LNCaP clone FGC (cell line): ENCODE data around the gene EOMES.

ENCODE experiments used
- DNase-seq: peaks from one replicate; pipeline ENCODE4 v3.0.0-alpha.2; 2011; ENCODE audit warnings: low read depth
- H3K4me3 ChIP-seq: 2 replicates; pipeline ENCODE4 v1.5.1; 2011; ENCODE audit warnings: mild to moderate bottlenecking, low read depth, low read length, control low read depth
- TF ChIP-seq, protein P1 (sequence below): IDR thresholded peaks from 2 replicates; pipeline ENCODE4 v1.5.1; 2012; ENCODE audit warnings: mild to moderate bottlenecking; ENCODE audit not compliant: control insufficient read depth, insufficient read depth; ENCODE audit errors: extremely low read depth

EOMES gene

DNA sequence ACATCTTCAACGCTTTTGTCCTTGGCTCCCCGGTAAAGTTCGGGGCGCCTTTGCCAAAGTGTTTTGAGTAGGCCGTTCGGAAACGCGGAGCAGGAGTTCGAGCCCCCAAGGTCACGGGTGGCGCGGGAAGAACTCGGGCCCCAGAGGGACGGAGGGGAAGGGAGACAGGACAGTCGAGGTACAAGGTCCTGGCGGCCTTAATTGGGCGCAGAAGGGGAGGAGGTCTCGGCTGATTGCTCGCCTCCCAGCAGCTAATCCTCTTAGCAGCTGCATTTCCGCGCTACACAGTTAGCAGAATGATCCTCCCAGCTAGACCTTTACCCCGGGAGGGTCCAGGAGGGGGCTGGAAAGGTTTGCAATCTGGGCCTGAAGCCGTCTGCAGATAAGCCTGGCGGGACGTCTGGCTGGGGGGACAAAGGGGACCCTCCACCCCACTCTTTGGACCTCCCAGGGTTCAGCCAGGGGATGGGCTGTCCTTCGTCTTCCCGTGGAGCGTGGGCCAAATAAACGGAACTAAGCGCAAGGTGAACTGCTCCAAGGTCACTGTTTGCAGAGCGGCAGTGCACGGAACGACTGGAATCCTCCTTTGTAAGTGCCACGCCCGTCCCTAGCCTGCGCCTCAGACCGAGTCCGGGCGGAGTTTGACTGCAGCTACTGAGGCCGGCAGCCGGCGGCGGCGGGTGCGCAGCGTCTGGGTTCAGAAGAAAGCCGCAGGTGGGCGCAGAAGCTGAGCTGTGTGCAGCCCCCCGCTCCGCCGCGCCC is 7.2 kb downstream of the EOMES start:
- H3K4me3 ChIP-seq: no peak overlapping the region
- TF ChIP-seq, protein P1, sequence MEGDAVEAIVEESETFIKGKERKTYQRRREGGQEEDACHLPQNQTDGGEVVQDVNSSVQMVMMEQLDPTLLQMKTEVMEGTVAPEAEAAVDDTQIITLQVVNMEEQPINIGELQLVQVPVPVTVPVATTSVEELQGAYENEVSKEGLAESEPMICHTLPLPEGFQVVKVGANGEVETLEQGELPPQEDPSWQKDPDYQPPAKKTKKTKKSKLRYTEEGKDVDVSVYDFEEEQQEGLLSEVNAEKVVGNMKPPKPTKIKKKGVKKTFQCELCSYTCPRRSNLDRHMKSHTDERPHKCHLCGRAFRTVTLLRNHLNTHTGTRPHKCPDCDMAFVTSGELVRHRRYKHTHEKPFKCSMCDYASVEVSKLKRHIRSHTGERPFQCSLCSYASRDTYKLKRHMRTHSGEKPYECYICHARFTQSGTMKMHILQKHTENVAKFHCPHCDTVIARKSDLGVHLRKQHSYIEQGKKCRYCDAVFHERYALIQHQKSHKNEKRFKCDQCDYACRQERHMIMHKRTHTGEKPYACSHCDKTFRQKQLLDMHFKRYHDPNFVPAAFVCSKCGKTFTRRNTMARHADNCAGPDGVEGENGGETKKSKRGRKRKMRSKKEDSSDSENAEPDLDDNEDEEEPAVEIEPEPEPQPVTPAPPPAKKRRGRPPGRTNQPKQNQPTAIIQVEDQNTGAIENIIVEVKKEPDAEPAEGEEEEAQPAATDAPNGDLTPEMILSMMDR: no peak
- DNase-seq: no peak

DNA sequence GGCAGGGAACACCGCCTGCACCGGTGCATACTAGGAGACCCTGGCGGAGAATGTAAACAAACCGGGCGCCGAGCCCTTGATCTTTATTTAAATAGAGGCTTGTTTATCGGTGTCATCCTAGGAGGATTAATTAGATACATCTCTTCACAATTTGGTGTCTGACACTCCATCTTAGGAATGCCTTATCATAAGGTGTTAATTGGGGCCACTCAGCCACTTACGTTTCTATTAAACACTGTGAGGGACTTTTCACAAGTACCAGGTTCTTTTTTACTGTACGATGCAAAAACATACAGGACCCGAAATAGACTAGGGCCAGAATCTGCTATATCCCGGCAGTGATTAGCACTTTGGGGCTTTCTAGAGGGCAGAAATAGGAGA is 8.0 kb downstream of the EOMES start:
- TF ChIP-seq, protein P1: no peak

DNA sequence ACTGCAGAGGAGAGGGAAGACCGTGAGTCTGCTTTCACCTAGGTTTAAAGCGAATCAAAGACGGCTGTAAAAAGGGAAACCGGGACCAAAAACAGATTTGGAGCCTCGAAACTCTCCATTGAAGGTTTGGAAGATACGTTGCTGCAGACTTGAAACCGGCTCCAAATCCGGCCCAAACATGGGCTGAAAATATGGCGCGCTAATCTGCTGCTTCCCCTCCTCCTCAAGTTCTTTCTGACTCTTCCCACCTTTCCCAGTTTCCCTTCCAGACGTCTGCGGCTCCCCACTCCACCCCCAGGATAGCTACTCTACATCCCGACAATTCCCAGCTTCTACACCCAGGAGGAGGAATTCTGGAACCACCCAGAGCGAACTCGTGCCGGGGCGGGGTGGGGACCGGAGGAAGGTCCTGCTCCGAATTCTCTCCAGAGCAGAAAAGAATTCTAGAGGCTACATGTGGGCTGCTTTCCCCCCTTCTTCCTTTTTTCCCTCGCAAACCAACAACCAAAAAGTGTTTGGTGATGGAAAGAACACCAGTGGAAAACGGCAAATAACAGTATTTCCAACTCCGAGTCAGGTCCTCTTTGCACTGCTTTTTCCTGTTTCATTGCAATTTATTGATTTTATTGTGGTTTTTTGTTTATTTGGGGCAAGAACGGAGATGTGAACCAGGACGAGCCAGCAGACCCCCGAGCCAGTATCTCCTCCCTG is 8.5 kb downstream of the EOMES start:
- DNase-seq: no peak
- TF ChIP-seq, protein P1: no peak
- H3K4me3 ChIP-seq: no peak overlapping the region

More for the DNA sequence above, 8.0 kb downstream of the EOMES start:
- no peak for DNase-seq
- H3K4me3 ChIP-seq: no peak overlapping the region

DNA sequence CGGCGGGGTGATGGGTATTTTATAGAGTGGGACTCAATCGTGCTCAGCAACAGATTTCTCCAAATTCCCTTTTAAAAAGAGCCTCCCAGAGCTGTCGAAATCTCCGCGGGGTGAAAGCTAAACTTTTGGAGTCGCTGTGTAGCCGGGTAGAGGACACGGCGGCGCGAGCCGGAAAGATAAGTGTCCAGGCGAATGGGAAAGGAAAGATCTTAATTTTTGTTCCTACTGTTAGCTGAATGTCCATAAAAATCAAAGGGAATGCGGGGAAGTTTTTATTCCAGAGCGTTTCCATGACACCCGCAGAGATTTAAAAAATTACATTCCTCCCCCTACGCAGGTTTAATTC is 9.1 kb downstream of the EOMES start:
- peak overlapping the region; percentile 35 for H3K4me3 ChIP-seq
- no peak for DNase-seq
- TF ChIP-seq, protein P1: no peak

DNA sequence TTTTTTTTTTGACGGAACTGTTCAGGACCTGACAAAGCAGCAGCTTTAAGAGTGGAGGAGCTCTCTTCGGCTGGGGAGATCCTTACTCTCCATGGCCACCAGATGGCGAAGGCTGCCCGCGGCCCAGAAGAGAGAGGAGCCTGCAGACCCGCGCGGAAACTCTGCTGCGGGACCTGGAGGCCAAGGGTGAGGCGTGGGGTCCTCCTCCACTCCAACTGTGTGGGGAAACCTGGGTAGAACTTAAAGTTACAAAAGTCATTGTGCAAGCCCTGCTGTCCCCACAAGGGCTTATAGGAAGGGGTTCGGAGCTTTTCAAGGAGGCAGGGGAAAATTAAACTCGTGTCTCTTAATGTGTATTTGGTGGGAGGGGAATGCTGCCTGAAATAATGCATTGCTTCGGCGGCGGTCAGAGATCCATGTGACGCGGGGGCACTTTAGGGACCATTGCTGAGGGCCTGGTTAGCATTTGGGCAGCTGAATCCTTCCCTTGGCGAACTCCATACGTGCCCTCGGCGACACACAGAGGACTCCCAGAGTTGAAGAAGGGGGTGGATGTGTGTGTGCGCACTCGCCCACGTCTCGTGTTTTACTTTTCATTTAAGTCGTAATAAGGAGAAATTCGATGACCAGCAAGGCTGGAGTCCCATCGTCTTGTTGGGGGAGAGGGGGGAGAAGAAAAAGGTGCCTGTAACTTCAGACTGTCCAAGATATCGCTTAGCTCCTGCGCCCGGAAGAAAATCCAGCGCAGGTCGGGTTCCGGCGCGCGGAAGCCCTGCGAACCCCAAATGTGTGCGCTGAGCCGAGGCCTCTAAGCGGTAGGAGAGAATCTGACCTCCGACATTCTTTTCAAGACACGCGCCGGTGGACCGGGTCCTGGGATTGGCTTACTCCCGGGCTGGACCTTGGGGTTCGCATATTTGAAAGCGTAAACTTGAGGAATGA is 9.7 kb downstream of the EOMES start:
- DNase-seq: peak; percentile 34
- TF ChIP-seq, protein P1: peak; percentile 86
- H3K4me3 ChIP-seq: peak overlapping the region; percentile 35

DNA sequence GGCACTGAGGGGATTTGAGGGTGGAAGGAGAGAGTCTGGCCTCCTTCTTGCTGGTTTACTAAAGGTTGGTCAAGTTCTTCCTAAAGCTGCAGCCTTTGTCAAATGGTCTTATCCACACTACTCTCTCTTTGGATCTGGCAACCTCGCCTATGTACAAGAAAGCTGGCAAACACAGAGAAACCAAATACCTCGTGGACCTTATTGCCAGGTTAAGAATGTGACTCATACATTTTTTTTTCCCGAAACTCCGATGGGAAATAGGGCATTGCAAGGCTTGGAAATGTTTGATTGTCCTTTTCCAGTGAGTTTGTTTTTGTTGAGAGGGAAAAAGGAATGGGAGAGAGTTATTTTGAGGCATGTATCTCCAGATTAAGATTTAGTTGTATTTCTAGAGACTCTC is 13.9 kb downstream of the EOMES start:
- no peak overlapping the region for H3K4me3 ChIP-seq
- DNase-seq: no peak
- TF ChIP-seq, protein P1: no peak
